ENCODE results near the gene GJB1. TPM values are rescaled to one million over a fixed set of nuclear protein-coding genes. Genes with fewer than 3 reads are reported as not detected.
"Not testable (repeated sequence)": the region's sequence is repeated elsewhere in the genome, so short reads cannot be mapped to it uniquely, and the experiment has no call there.

The GJB1 gene
- total and polyA plus RNA-seq, 3 donors from 2014 or later, result 22.8 to 78.5 (median 26.2) TPM

DNA sequence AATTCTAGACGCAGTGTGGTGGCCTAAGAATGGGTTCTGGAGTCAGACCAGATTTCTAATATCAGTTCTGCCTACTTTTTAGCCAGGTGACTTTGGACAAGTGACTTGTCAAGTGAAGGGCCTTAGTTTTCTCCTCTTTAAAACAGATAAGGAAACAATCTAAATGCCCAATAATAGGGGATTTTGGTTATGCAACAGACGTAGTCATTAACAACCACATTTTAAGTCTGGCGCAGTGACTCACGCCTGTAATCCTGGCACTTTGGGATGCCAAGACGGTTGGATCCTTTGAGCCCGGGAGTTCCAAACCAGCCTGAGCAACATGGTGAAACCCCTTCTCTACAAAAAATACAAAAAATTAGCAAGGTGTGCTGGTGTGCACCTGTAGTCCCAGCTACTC is 33.0 kb downstream of the GJB1 start:
- H3K4me3 ChIP-seq, result no peak overlapping the region
- intact Hi-C loops (cut with DNase I; ENCODE audit: low total_unique reads), result loop anchor here (10.0 kb wide), 1 partner anchor 71 kb away; no protein-coding TSS in a partner anchor
- H3K36me3 ChIP-seq (ENCODE audit: low read depth, missing control alignments), result no peaks in the 10 kb centered on the region
- H3K27me3 ChIP-seq, result no peaks in the 10 kb centered on the region
- WGBS, 2 donors, result 43 to 67% methylated on average over 3 to 6 of the region's 6 CpGs
- peak overlapping the region in 1 of 2 donors; percentile 87 for H3K27ac ChIP-seq
- TF ChIP-seq, protein P1, sequence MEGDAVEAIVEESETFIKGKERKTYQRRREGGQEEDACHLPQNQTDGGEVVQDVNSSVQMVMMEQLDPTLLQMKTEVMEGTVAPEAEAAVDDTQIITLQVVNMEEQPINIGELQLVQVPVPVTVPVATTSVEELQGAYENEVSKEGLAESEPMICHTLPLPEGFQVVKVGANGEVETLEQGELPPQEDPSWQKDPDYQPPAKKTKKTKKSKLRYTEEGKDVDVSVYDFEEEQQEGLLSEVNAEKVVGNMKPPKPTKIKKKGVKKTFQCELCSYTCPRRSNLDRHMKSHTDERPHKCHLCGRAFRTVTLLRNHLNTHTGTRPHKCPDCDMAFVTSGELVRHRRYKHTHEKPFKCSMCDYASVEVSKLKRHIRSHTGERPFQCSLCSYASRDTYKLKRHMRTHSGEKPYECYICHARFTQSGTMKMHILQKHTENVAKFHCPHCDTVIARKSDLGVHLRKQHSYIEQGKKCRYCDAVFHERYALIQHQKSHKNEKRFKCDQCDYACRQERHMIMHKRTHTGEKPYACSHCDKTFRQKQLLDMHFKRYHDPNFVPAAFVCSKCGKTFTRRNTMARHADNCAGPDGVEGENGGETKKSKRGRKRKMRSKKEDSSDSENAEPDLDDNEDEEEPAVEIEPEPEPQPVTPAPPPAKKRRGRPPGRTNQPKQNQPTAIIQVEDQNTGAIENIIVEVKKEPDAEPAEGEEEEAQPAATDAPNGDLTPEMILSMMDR (IDR thresholded peaks at IDR 0.05), result no peak
- no peak for TF ChIP-seq POLR2A (IDR thresholded peaks at IDR 0.05)
- no peak for DNase-seq
- peaks cover 10% of the 10 kb centered on the region for H3K4me1 ChIP-seq
- H3K9me3 ChIP-seq, result no peaks in the 10 kb centered on the region

DNA sequence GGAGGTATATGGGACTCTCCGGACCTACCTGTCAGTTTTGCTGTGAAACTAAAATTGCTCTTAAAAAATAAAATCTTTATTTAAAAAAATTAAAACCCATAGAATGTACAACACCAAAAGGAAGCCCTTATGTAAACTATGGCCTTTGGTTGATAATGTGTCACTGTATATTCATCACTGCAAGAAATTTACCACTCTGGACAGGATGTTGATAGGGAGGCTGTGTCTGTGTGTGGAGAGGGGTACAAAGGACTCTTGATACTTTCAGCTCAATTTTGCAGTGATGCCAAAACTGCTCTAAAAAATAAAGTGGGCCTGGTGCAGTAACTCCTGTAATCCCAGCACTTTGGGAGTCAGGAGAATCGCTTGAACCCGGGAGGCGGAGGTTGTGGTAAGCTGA is 33.8 kb downstream of the GJB1 start:
- no peak for TF ChIP-seq POLR2A (IDR thresholded peaks at IDR 0.05)
- TF ChIP-seq, protein P1 (IDR thresholded peaks at IDR 0.05), result no peak
- DNase-seq, result no peak
- H3K4me3 ChIP-seq, result no peak overlapping the region
- H3K36me3 ChIP-seq (ENCODE audit: low read depth, missing control alignments), result no peaks in the 10 kb centered on the region
- H3K27ac ChIP-seq, result no peak overlapping the region
- H3K4me1 ChIP-seq, result peaks cover 10% of the 10 kb centered on the region
- WGBS, 2 donors, result 43 to 73% methylated on average over 4 of the region's 4 CpGs
- H3K9me3 ChIP-seq, result no peaks in the 10 kb centered on the region
- H3K27me3 ChIP-seq, result no peaks in the 10 kb centered on the region
- intact Hi-C loops (cut with DNase I; ENCODE audit: low total_unique reads), result loop anchor here (10.0 kb wide), 1 partner anchor 72 kb away; no protein-coding TSS in a partner anchor

DNA sequence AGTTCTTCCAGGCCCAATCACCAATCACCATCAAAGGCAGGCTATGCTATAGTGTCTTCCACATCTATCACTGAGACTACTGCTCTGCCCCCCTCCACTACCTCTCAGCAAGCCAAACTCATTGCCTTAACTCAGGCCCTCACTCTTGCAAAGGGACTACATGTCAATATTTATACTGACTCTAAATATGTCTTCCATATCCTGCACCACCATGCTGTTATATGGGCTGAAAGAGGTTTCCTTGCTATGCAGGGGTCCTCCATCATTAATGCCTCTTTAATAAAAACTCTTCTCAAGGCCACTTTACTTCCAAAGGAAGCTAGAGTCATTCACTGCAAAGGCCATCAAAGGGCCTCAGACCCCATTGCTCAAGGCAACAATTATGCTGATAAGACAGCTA is 45.6 kb downstream of the GJB1 start:
- H3K4me3 ChIP-seq; intact Hi-C loops (cut with DNase I; ENCODE audit: low total_unique reads); DNase-seq; H3K27me3 ChIP-seq; H3K36me3 ChIP-seq (ENCODE audit: low read depth, missing control alignments); H3K4me1 ChIP-seq; H3K27ac ChIP-seq; H3K9me3 ChIP-seq: not testable (repeated sequence)

DNA sequence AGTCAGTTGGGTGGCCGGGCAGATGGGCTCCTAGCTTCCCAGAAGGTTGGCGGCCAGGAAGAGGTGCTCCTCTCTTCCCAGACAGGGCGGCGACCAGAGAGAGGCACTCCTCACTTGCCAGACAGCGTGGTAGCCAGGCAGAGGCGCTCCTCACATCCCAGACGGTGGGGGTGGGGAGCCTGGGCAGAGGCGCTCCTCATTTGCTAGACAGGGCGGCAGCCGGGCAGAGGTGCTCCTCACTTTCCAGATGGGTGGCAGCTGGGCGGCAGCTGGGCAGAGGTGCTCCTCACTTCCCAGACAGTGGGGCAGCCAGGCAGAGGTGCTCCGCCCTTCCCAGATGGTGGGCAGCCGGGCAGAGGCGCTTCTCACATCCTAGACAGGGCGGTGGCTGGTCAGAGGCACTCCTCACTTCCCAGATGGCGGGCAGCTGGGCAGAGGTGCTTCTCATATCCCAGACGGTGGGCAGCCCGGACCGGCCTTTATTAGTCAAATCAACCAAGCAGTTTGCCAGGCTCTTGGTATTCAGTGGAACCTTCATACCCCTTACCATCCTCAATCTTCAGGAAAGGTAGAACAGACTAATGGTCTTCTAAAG is 46.9 kb downstream of the GJB1 start:
- Histone ChIP-seq H3K9me3 (no peaks in the 10 kb centered on the region), H3K27me3 (no peaks in the 10 kb centered on the region), H3K4me3 (no peak overlapping the region), H3K27ac (no peak overlapping the region), H3K36me3 (ENCODE audit: low read depth, missing control alignments) (no peaks in the 10 kb centered on the region), H3K4me1 (no peaks in the 10 kb centered on the region)
- no peak for TF ChIP-seq POLR2A (IDR thresholded peaks at IDR 0.05)
- TF ChIP-seq, protein P1 (IDR thresholded peaks at IDR 0.05), result no peak
- 92% methylated on average over 19 of the region's 19 CpGs; no CpG with 5 or more reads in 1 of the 2 donors for WGBS, 2 donors
- no peak for DNase-seq
- intact Hi-C loops (cut with DNase I; ENCODE audit: low total_unique reads), result no loop called here

DNA sequence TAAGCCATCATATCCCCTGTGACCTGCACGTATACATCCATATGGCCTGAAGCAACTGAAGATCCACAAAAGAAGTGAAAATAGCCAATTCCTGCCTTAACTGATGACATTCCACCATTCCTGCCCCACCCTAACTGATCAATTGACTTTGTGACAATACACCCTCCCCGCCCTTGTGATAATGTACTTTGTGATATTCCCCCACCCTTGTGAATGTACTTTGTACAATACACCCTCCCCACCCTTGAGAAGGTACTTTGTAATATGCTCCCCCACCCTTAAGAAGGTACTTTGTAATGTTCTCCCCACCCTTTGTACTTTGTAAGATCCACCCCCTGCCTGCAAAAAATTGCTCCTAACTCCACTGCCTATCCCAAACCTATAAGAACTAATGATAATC is 49.3 kb downstream of the GJB1 start:
- H3K9me3 ChIP-seq; H3K27me3 ChIP-seq; H3K4me1 ChIP-seq; DNase-seq; H3K36me3 ChIP-seq (ENCODE audit: low read depth, missing control alignments); H3K4me3 ChIP-seq; intact Hi-C loops (cut with DNase I; ENCODE audit: low total_unique reads); H3K27ac ChIP-seq: not testable (repeated sequence)
- WGBS, 2 donors, result 98 to 100% methylated on average over 2 of the region's 2 CpGs

Other genes with a start within 250 kb of the GJB1 start
- gene SNX12, start 154.9 kb upstream of the GJB1 start, total RNA-seq, result 10 to 100 TPM; 35.4 to 53.1 TPM
- gene SNX12, start 154.9 kb upstream of the GJB1 start, polyA plus RNA-seq (ENCODE audit: insufficient read depth, low read depth, low replicate concordance), result 39.4 TPM
- 10 to 100 TPM; 58.0 to 71.8 TPM for gene FOXO4, start 127.4 kb upstream of the GJB1 start, total RNA-seq
- gene FOXO4, start 127.4 kb upstream of the GJB1 start, polyA plus RNA-seq (ENCODE audit: insufficient read depth, low read depth, low replicate concordance), result 39.5 TPM
- 10 to 100 TPM in 1 of 2 donors, 1 to 10 TPM in 1; 2.8 to 13.2 TPM for gene CXorf65, start 116.5 kb upstream of the GJB1 start, total RNA-seq
- gene CXorf65, start 116.5 kb upstream of the GJB1 start, polyA plus RNA-seq (ENCODE audit: insufficient read depth, low read depth, low replicate concordance), result 22.9 TPM
- 1 to 10 TPM; 1.7 to 7.7 TPM for gene IL2RG, start 111.6 kb upstream of the GJB1 start, total RNA-seq
- gene IL2RG, start 111.6 kb upstream of the GJB1 start, polyA plus RNA-seq (ENCODE audit: insufficient read depth, low read depth, low replicate concordance), result 6.8 TPM
- 100 to 1,000 TPM; 102 to 110 TPM for gene MED12, start 104.6 kb upstream of the GJB1 start, total RNA-seq
- gene MED12, start 104.6 kb upstream of the GJB1 start, polyA plus RNA-seq (ENCODE audit: insufficient read depth, low read depth, low replicate concordance), result 35.0 TPM
- 1 to 10 TPM; 7.6 to 8.9 TPM for gene NLGN3, start 78.4 kb upstream of the GJB1 start, total RNA-seq
- gene NLGN3, start 78.4 kb upstream of the GJB1 start, polyA plus RNA-seq (ENCODE audit: insufficient read depth, low read depth, low replicate concordance), result 8.2 TPM
- 10 to 100 TPM; 67.6 to 97.1 TPM for gene ZMYM3, start 30.9 kb downstream of the GJB1 start, total RNA-seq
- 36.8 TPM for gene ZMYM3, start 30.9 kb downstream of the GJB1 start, polyA plus RNA-seq (ENCODE audit: insufficient read depth, low read depth, low replicate concordance)
- gene NONO, start 60.4 kb downstream of the GJB1 start, total RNA-seq, result 100 to 1,000 TPM; 203 to 262 TPM
- 174 TPM for gene NONO, start 60.4 kb downstream of the GJB1 start, polyA plus RNA-seq (ENCODE audit: insufficient read depth, low read depth, low replicate concordance)
- 10 to 100 TPM in 1 of 2 donors, 1 to 10 TPM in 1; 6.1 to 12.4 TPM for gene ITGB1BP2, start 78.5 kb downstream of the GJB1 start, total RNA-seq
- gene ITGB1BP2, start 78.5 kb downstream of the GJB1 start, polyA plus RNA-seq (ENCODE audit: insufficient read depth, low read depth, low replicate concordance), result 2.0 TPM
- 10 to 100 TPM; 74.9 to 78.4 TPM for gene TAF1, start 143.1 kb downstream of the GJB1 start, total RNA-seq
- 21.4 TPM for gene TAF1, start 143.1 kb downstream of the GJB1 start, polyA plus RNA-seq (ENCODE audit: insufficient read depth, low read depth, low replicate concordance)